Sigmoid colon (tissue), 7 donors: Measurements from ENCODE around the gene NCBP3. TPM values are rescaled to one million over a fixed set of nuclear protein-coding genes. Genes with fewer than 3 reads are reported as not detected.

Source experiments
- DNase-seq: peaks from one replicate; pipeline ENCODE4 v3.0.0-alpha.2; 2019
- H3K27ac ChIP-seq, 4 donors: fragments of 200-600 bp; sonication (generic); one replicate each; pipeline ENCODE4 v1.5.1; 2016 to 2019; ENCODE audit warnings: mild to moderate bottlenecking in 1 of 4
- H3K27me3 ChIP-seq, 3 donors: fragments of 200-600 bp; sonication (generic); one replicate each; pipeline ENCODE4 v1.5.1; 2019; ENCODE audit warnings: mild to moderate bottlenecking in 1 of 3
- H3K36me3 ChIP-seq, 4 donors: fragments of 200-600 bp; sonication (generic); one replicate each; pipeline ENCODE4 v1.5.1; 2016 to 2019
- H3K4me1 ChIP-seq, 4 donors: fragments of 200-600 bp; sonication (generic); one replicate each; pipeline ENCODE4 v1.5.1; 2017 to 2019
- H3K4me3 ChIP-seq, 4 donors: fragments of 200-600 bp; sonication (generic); one replicate each; pipeline ENCODE4 v1.5.1; 2017 to 2019; ENCODE audit warnings: mild to moderate bottlenecking in 2 of 4, moderate library complexity in 1 of 4
- H3K9me3 ChIP-seq, 4 donors: fragments of 200-600 bp in 3 of 4; sonication (generic) in 3 of 4; one replicate each; pipeline versions ENCODE4 v1.5.1 to v1.6.1; 2013 to 2019
- CTCF ChIP-seq, 4 experiments: fragments of 450-650 bp in 3 of 4; fragments of 200-600 bp in 1 of 4; IDR thresholded peaks; one replicate each; pipeline ENCODE4 v1.5.1; 2016 to 2019; ENCODE audit warnings: antibody characterized with exemption in 4 of 4, mild to moderate bottlenecking in 3 of 4, moderate library complexity in 2 of 4
- EP300 ChIP-seq, 4 donors: sonication (generic); formaldehyde crosslinking; IDR thresholded peaks; one replicate each; pipeline ENCODE4 v1.6.1; 2017; ENCODE audit warnings: antibody characterized with exemption in 4 of 4
- POLR2A ChIP-seq, 2 donors: fragments of 450-650 bp; IDR thresholded peaks; one replicate each; pipeline ENCODE4 v1.6.1; 2016; ENCODE audit warnings: antibody characterized with exemption in 2 of 2, mild to moderate bottlenecking in 2 of 2, moderate library complexity in 2 of 2
- POLR2AphosphoS5 ChIP-seq, 4 donors: sonication (generic); formaldehyde crosslinking; IDR thresholded peaks; one replicate each; pipeline ENCODE4 v1.6.1; 2017; ENCODE audit warnings: antibody characterized with exemption in 4 of 4
- WGBS, 2 donors: extraction: QIAGEN DNeasy Blood & Tissue Kit; methylation state at CpG; one replicate each; pipeline ENCODE4 v1.1.7; 2013; 5-methylcytosine and 5-hydroxymethylcytosine counted together
- intact Hi-C: fragments of 100-400 bp; cut with DNase I; formaldehyde crosslinking; loops from one replicate; pipeline ENCODE4 v1.15.1; 2023
- polyA plus RNA-seq, 3 donors: library from polyadenylated mRNA; stranded (reverse); fragments of 200-250 nt; gene quantifications; one replicate each; pipeline ENCODE4 v1.2.3, GENCODE V29; 2013
- total RNA-seq, 4 donors: library from RNA; depleted of rRNA; stranded (reverse); fragments of >200 nt; gene quantifications; one replicate each; pipeline ENCODE4 v1.1.0, GENCODE V29; 2016
- donor health status: healthy with polysubstance abuse.
- donor health status: Bipolar disorder and iron deficiency.
- donor health status: healthy.

The NCBP3 gene
- total and polyA plus RNA-seq, 7 donors, result 8.4 to 34.8 (median 21.6) TPM

GRCh38 chr17:3888343-3889171 lies 42.5 kb upstream of the NCBP3 start:
- peak in 3 of 4 donors; percentile 66 to 90 (median 79) for TF ChIP-seq POLR2AphosphoS5 (IDR thresholded peaks at IDR 0.05)
- peak in 3 of 4 donors; percentile 66 to 94 (median 77) for TF ChIP-seq EP300 (IDR thresholded peaks at IDR 0.05)
- peak in 1 of 2 donors; percentile 32 for TF ChIP-seq POLR2A (IDR thresholded peaks at IDR 0.05)
- TF ChIP-seq CTCF (IDR thresholded peaks at IDR 0.05), result no peak
- Histone ChIP-seq H3K27me3 (no peaks in the 10 kb centered on the region), H3K27ac (peak overlapping the region; percentile 86 to 96 (median 90)), H3K36me3 (peaks cover 10 to 17% (median 14%) of the 10 kb centered on the region in 4 donors), H3K4me1 (peaks cover 0 to 70% (median 63%) of the 10 kb centered on the region in 4 donors), H3K9me3 (no peaks in the 10 kb centered on the region), H3K4me3 (peak overlapping the region in 1 of 4 donors; percentile 5)
- intact Hi-C loops, result no loop called here
- DNase-seq, result peak; percentile 97
- WGBS, 2 donors, result 23 to 59% methylated on average over 50 of the region's 50 CpGs

GRCh38 chr17:3887804-3888203 lies 41.8 kb upstream of the NCBP3 start:
- H3K4me1 ChIP-seq, result peaks cover 0 to 66% (median 58%) of the 10 kb centered on the region in 4 donors
- H3K4me3 ChIP-seq, result no peak overlapping the region
- WGBS, 2 donors, result 26 to 67% methylated on average over 9 of the region's 9 CpGs
- H3K36me3 ChIP-seq, result peaks cover 10 to 24% (median 16%) of the 10 kb centered on the region in 4 donors
- TF ChIP-seq EP300 (IDR thresholded peaks at IDR 0.05) (no peak), POLR2A (IDR thresholded peaks at IDR 0.05) (no peak), POLR2AphosphoS5 (IDR thresholded peaks at IDR 0.05) (no peak), CTCF (IDR thresholded peaks at IDR 0.05) (no peak)
- H3K27ac ChIP-seq, result peak overlapping the region; percentile 86 to 96 (median 90)
- H3K27me3 ChIP-seq, result no peaks in the 10 kb centered on the region
- no peaks in the 10 kb centered on the region for H3K9me3 ChIP-seq
- intact Hi-C loops, result no loop called here
- DNase-seq, result no peak

- peaks cover 10 to 28% (median 16%) of the 10 kb centered on the region in 4 donors for H3K36me3 ChIP-seq
- H3K9me3 ChIP-seq, result no peaks in the 10 kb centered on the region
- peaks cover 0 to 62% (median 56%) of the 10 kb centered on the region in 4 donors for H3K4me1 ChIP-seq
- H3K27me3 ChIP-seq, result no peaks in the 10 kb centered on the region
- no peak for DNase-seq
- no peak overlapping the region for H3K4me3 ChIP-seq
- intact Hi-C loops, result no loop called here
- H3K27ac ChIP-seq, result peak overlapping the region; percentile 86 to 96 (median 90)
- 51 to 74% methylated on average over 2 of the region's 2 CpGs for WGBS, 2 donors
- no peak for TF ChIP-seq CTCF (IDR thresholded peaks at IDR 0.05)
- TF ChIP-seq EP300 (IDR thresholded peaks at IDR 0.05), result no peak
- no peak for TF ChIP-seq POLR2A (IDR thresholded peaks at IDR 0.05)
- no peak for TF ChIP-seq POLR2AphosphoS5 (IDR thresholded peaks at IDR 0.05)
Observed at GRCh38 chr17:3887394-3887793, 41.3 kb upstream of the NCBP3 start.

- Histone ChIP-seq H3K27me3 (no peaks in the 10 kb centered on the region), H3K4me1 (peaks cover 0 to 56% (median 50%) of the 10 kb centered on the region in 4 donors), H3K36me3 (peaks cover 10 to 34% (median 16%) of the 10 kb centered on the region in 4 donors), H3K4me3 (no peak overlapping the region), H3K27ac (peak overlapping the region; percentile 86 to 96 (median 90)), H3K9me3 (no peaks in the 10 kb centered on the region)
- 54 to 86% methylated on average over 10 of the region's 10 CpGs for WGBS, 2 donors
- TF ChIP-seq CTCF (IDR thresholded peaks at IDR 0.05) (no peak), POLR2AphosphoS5 (IDR thresholded peaks at IDR 0.05) (peak in 1 of 4 donors; percentile 51)
- intact Hi-C loops, result no loop called here
- DNase-seq, result no peak
Observed at GRCh38 chr17:3886776-3887175, 40.7 kb upstream of the NCBP3 start.
